Limb (tissue), 2 donors: ENCODE data around the gene BOC.

Source experiments
- DNase-seq, 2 donors: peaks; one replicate each; pipeline ENCODE4 v3.0.0-alpha.2; 2016; ENCODE audit errors: extremely low spot score in 2 of 2

Gene BOC

GRCh38 chr3:113249601-113250000 lies 38.2 kb downstream of the BOC start:
- peak in 1 of 2 donors; percentile 23 for DNase-seq

- DNase-seq: peak in 1 of 2 donors; percentile 20
Measured at GRCh38 chr3:113250566-113250965, 39.2 kb downstream of the BOC start.

- peak in 1 of 2 donors; percentile 13 for DNase-seq
Measured at GRCh38 chr3:113251817-113252216, 40.5 kb downstream of the BOC start.

GRCh38 chr3:113252553-113252952 lies 41.2 kb downstream of the BOC start:
- peak in 1 of 2 donors; percentile 23 for DNase-seq

GRCh38 chr3:113253702-113254101 lies 42.3 kb downstream of the BOC start:
- DNase-seq: peak in 1 of 2 donors; percentile 23

GRCh38 chr3:113254171-113254947 lies 43.0 kb downstream of the BOC start:
- DNase-seq: peak; percentile 70 to 78

GRCh38 chr3:113255100-113255853 lies 43.9 kb downstream of the BOC start:
- peak in 1 of 2 donors; percentile 30 for DNase-seq

- DNase-seq: peak in 1 of 2 donors; percentile 32
Measured at GRCh38 chr3:113255854-113256615, 44.7 kb downstream of the BOC start.

GRCh38 chr3:113258361-113258760 lies 47.0 kb downstream of the BOC start:
- peak in 1 of 2 donors; percentile 33 for DNase-seq

GRCh38 chr3:113259196-113259595 lies 47.8 kb downstream of the BOC start:
- no peak for DNase-seq

GRCh38 chr3:113261063-113261625 lies 49.8 kb downstream of the BOC start:
- DNase-seq: peak in 1 of 2 donors; percentile 37

- DNase-seq: peak in 1 of 2 donors; percentile 79
Measured at GRCh38 chr3:113261626-113262303, 50.4 kb downstream of the BOC start.

GRCh38 chr3:113262304-113262665 lies 50.9 kb downstream of the BOC start:
- no peak for DNase-seq

GRCh38 chr3:113263020-113263419 lies 51.7 kb downstream of the BOC start:
- DNase-seq: no peak

GRCh38 chr3:113263778-113264177 lies 52.4 kb downstream of the BOC start:
- no peak for DNase-seq

GRCh38 chr3:113264283-113265131 lies 53.1 kb downstream of the BOC start:
- no peak for DNase-seq

GRCh38 chr3:113265231-113265630 lies 53.9 kb downstream of the BOC start:
- no peak for DNase-seq

- no peak for DNase-seq
Measured at GRCh38 chr3:113266738-113267137, 55.4 kb downstream of the BOC start.

- no peak for DNase-seq
Measured at GRCh38 chr3:113268311-113268710, 57.0 kb downstream of the BOC start.

- DNase-seq: no peak
Measured at GRCh38 chr3:113268942-113269341, 57.6 kb downstream of the BOC start.
